Panc1 (cell line): ENCODE results near the gene TBC1D16. TPM values are rescaled to one million over a fixed set of nuclear protein-coding genes. Genes with fewer than 3 reads are reported as not detected.

ENCODE experiments used
- ATAC-seq: fragments of 200-7000 bp; cut with Tn5 transposase; 2 replicates; pipeline ENCODE4 v1.9.1; 2020; ENCODE audit warnings: mild to moderate bottlenecking, moderate library complexity
- BruUV-seq: library from RNA; stranded (reverse); fragments of 400-500 nt; replicated peaks from 2 replicates; lab custom pipeline; 2021; lab: Mats Ljungman, UMichigan
- CTCF ChIA-PET: fragments of 300-600 bp; sonication (Branson Sonifier 250); formaldehyde crosslinking; loops from one replicate; lab custom pipeline; 2022; ENCODE audit warnings: antibody characterized with exemption; lab: Charles Lee
- POLR2A ChIA-PET: fragments of 300-600 bp; sonication (Branson Sonifier 250); formaldehyde crosslinking; loops from one replicate; lab custom pipeline; 2022; ENCODE audit warnings: antibody characterized with exemption; lab: Charles Lee
- DNase-seq: peaks from one replicate; pipeline ENCODE4 v3.0.0-alpha.2; 2010; ENCODE audit warnings: low read depth, low spot score
- H3K27ac ChIP-seq: 2 replicates; pipeline ENCODE4 v1.5.1; 2011; ENCODE audit warnings: mild to moderate bottlenecking, low read length, inconsistent platforms
- H3K27me3 ChIP-seq: fragments of 200-500 bp; sonication (Bioruptor generic); 2 replicates; pipeline ENCODE4 v1.6.0; 2014; ENCODE audit warnings: low read length, inconsistent platforms; ENCODE audit not compliant: control insufficient read depth, insufficient read depth
- H3K36me3 ChIP-seq: fragments of 200-500 bp; sonication (Bioruptor generic); 2 replicates; pipeline ENCODE4 v1.5.1; 2014; ENCODE audit warnings: inconsistent platforms, mild to moderate bottlenecking, low read length, moderate library complexity; ENCODE audit not compliant: control insufficient read depth, insufficient read depth
- H3K4me1 ChIP-seq: 2 replicates; pipeline ENCODE4 v1.5.1; 2011; ENCODE audit warnings: inconsistent platforms, mild to moderate bottlenecking, low read length, moderate library complexity; ENCODE audit not compliant: control insufficient read depth, insufficient read depth
- H3K4me3 ChIP-seq, 2 experiments: 2 replicates each; pipeline ENCODE4 v1.5.1; 2011 to 2012; ENCODE audit warnings: low read depth in 2 of 2, low read length in 2 of 2, mild to moderate bottlenecking in 2 of 2, inconsistent platforms in 1 of 2, moderate library complexity in 1 of 2
- H3K9me3 ChIP-seq: fragments of 200-500 bp; sonication (Bioruptor generic); 2 replicates; pipeline ENCODE4 v1.5.1; 2014; ENCODE audit warnings: low read depth, mild to moderate bottlenecking, inconsistent platforms, low read length, moderate library complexity; ENCODE audit not compliant: control insufficient read depth, insufficient read depth
- POLR2AphosphoS5 ChIP-seq: IDR thresholded peaks from 2 replicates; pipeline ENCODE4 v1.6.1; 2012; ENCODE audit warnings: mild to moderate bottlenecking, low read depth, low read length, moderate library complexity
- REST ChIP-seq, 2 experiments: IDR thresholded peaks; 2 replicates each; pipeline ENCODE4 v1.6.1; 2011 to 2012; ENCODE audit warnings: low read depth in 2 of 2, control low read depth in 1 of 2, low read length in 1 of 2, mild to moderate bottlenecking in 1 of 2, moderate library complexity in 1 of 2; ENCODE audit not compliant: insufficient read depth in 1 of 2
- SIN3A ChIP-seq: IDR thresholded peaks from 2 replicates; pipeline ENCODE4 v1.6.1; 2012; ENCODE audit warnings: low read depth, mild to moderate bottlenecking, low read length, moderate library complexity, borderline replicate concordance; ENCODE audit not compliant: insufficient read depth
- TCF7L2 ChIP-seq: IDR thresholded peaks from 2 replicates; pipeline ENCODE4 v1.6.1; 2011; ENCODE audit warnings: mild to moderate bottlenecking, low read depth, low read length, inconsistent platforms
- in situ Hi-C: cut with HindIII; loops from 2 replicates; pipeline ENCODE4 v1.10.0; 2016; ENCODE audit warnings: low sequenced_read_pairs, low pct_unique_long_range_greater_than_20kb
- intact Hi-C: fragments of 100-400 bp; cut with micrococcal nuclease; formaldehyde crosslinking; loops from one replicate; pipeline ENCODE4 v1.10.0; 2022; ENCODE audit not compliant: unreplicated experiment
- total RNA-seq: library from RNA; stranded (reverse); gene quantifications from one replicate; pipeline ENCODE4 v1.2.1, GENCODE V29; 2021; ENCODE audit not compliant: unreplicated experiment
- TF ChIP-seq, protein P1 (sequence below): fragments of 450-650 bp; IDR thresholded peaks from 2 replicates; pipeline ENCODE4 v1.5.1; 2017; ENCODE audit warnings: mild to moderate bottlenecking

Gene TBC1D16
- total RNA-seq, 1 experiment from 2014 or later: 41.6 TPM

GRCh38 chr17:79950751-79951150, 84.9 kb downstream of the TBC1D16 start:
- Histone ChIP-seq H3K27me3 (no peaks in the 10 kb centered on the region), H3K4me1 (no peaks in the 10 kb centered on the region), H3K27ac (no peak overlapping the region), H3K4me3 (no peak overlapping the region), H3K36me3 (no peaks in the 10 kb centered on the region), H3K9me3 (no peaks in the 10 kb centered on the region)
- no peak for TF ChIP-seq REST (IDR thresholded peaks at IDR 0.05; ENCODE audit: insufficient read depth in 1 of 2, low read depth in 2 of 2, low read length in 1 of 2)
- no peak for TF ChIP-seq POLR2AphosphoS5
- TF ChIP-seq TCF7L2: no peak
- TF ChIP-seq SIN3A: no peak
- TF ChIP-seq, protein P1, sequence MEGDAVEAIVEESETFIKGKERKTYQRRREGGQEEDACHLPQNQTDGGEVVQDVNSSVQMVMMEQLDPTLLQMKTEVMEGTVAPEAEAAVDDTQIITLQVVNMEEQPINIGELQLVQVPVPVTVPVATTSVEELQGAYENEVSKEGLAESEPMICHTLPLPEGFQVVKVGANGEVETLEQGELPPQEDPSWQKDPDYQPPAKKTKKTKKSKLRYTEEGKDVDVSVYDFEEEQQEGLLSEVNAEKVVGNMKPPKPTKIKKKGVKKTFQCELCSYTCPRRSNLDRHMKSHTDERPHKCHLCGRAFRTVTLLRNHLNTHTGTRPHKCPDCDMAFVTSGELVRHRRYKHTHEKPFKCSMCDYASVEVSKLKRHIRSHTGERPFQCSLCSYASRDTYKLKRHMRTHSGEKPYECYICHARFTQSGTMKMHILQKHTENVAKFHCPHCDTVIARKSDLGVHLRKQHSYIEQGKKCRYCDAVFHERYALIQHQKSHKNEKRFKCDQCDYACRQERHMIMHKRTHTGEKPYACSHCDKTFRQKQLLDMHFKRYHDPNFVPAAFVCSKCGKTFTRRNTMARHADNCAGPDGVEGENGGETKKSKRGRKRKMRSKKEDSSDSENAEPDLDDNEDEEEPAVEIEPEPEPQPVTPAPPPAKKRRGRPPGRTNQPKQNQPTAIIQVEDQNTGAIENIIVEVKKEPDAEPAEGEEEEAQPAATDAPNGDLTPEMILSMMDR: no peak
- DNase-seq (no peak), ATAC-seq (no peak)
- POLR2A ChIA-PET: interaction anchor here (0.7 kb wide), 1 partner anchor 15 kb away, joined by 3 read pairs; no protein-coding TSS in a partner anchor
- BruUV-seq: no TSS peak
- intact Hi-C loops (no loop called here), in situ Hi-C loops (no loop called here)
- CTCF ChIA-PET: no interaction called here

DNA sequence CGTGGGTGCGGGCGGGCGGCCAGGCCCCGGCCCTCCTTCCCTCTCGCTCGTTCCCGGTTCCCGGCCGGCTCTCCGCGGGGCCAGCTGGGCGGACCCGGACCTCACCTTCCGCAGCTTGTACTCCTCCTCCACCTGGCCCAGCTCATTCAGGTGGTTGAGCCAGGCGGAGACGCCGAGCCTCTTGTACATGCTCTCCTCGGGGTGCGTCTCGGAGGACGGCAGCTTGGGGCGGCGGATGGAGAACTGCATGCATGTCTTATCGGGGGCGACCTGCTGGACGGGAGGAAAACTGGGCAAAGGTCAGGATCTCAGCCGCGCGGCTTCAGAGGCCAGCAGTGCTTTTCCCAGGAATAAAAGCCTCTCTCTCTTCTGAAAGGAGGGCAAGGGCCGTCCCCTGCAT, 85.4 kb downstream of the TBC1D16 start:
- in situ Hi-C loops (no loop called here), intact Hi-C loops (no loop called here)
- H3K36me3 ChIP-seq: no peaks in the 10 kb centered on the region
- H3K4me1 ChIP-seq: no peaks in the 10 kb centered on the region
- H3K27ac ChIP-seq: no peak overlapping the region
- CTCF ChIA-PET: interaction anchor here (0.6 kb wide), 1 partner anchor 211 kb away, joined by 4 read pairs; no protein-coding TSS in a partner anchor
- H3K4me3 ChIP-seq: no peak overlapping the region
- no peak for ATAC-seq
- no peaks in the 10 kb centered on the region for H3K27me3 ChIP-seq
- BruUV-seq: no TSS peak
- no peaks in the 10 kb centered on the region for H3K9me3 ChIP-seq
- TF ChIP-seq, protein P1: no peak
- DNase-seq: no peak
- POLR2A ChIA-PET: no interaction called here
